Mesendoderm (in vitro differentiated cells): ENCODE results near the gene DCTN2. TPM values are rescaled to one million over a fixed set of nuclear protein-coding genes. Genes with fewer than 3 reads are reported as not detected.

Experiments
- DNase-seq: peaks from one replicate; pipeline ENCODE4 v3.0.0; 2013
- H2AK5ac ChIP-seq: 2 replicates; pipeline ENCODE4 v1.6.1; 2013; ENCODE audit warnings: low read length, inconsistent platforms
- H2BK120ac ChIP-seq: 2 replicates; pipeline ENCODE4 v1.6.1; 2013; ENCODE audit warnings: low read depth, mild to moderate bottlenecking, low read length, moderate library complexity, mixed read lengths
- H2BK15ac ChIP-seq: replicated peaks from 2 replicates; pipeline ENCODE4 v1.6.1; 2013; ENCODE audit warnings: low read depth, mild to moderate bottlenecking, moderate library complexity
- H2BK5ac ChIP-seq: 2 replicates; pipeline ENCODE4 v1.6.1; 2013; ENCODE audit warnings: low read length, inconsistent platforms
- H3K18ac ChIP-seq: 2 replicates; pipeline ENCODE4 v1.6.1; 2013; ENCODE audit warnings: mild to moderate bottlenecking, low read length, mixed read lengths
- H3K23ac ChIP-seq: one replicate; pipeline ENCODE4 v1.6.1; 2013; ENCODE audit warnings: low read length
- H3K27ac ChIP-seq: 2 replicates; pipeline ENCODE4 v1.5.1; 2013; ENCODE audit warnings: low read depth, mild to moderate bottlenecking, inconsistent platforms, low read length, moderate library complexity
- H3K27me3 ChIP-seq: 2 replicates; pipeline ENCODE4 v1.6.1; 2013; ENCODE audit warnings: low read length, control low read depth, mild to moderate bottlenecking, inconsistent platforms; ENCODE audit not compliant: insufficient read depth, poor library complexity
- H3K36me3 ChIP-seq: 2 replicates; pipeline ENCODE4 v1.6.1; 2013; ENCODE audit warnings: low read length, inconsistent platforms; ENCODE audit not compliant: control insufficient read depth, insufficient read depth
- H3K4ac ChIP-seq: one replicate; pipeline ENCODE4 v1.6.1; 2013; ENCODE audit warnings: low read depth, mild to moderate bottlenecking, low read length, moderate library complexity
- H3K4me1 ChIP-seq: 2 replicates; pipeline ENCODE4 v1.6.1; 2013; ENCODE audit warnings: low read depth, low read length, inconsistent platforms; ENCODE audit not compliant: control insufficient read depth
- H3K4me2 ChIP-seq: 2 replicates; pipeline ENCODE4 v1.6.1; 2013; ENCODE audit warnings: low read length
- H3K4me3 ChIP-seq: 2 replicates; pipeline ENCODE4 v1.5.1; 2013; ENCODE audit warnings: mild to moderate bottlenecking, low read length
- H3K56ac ChIP-seq: one replicate; pipeline ENCODE4 v1.6.1; 2013; ENCODE audit warnings: low read length
- H3K79me1 ChIP-seq: 2 replicates; pipeline ENCODE4 v1.6.1; 2013; ENCODE audit warnings: low read length, inconsistent platforms
- H3K79me2 ChIP-seq: 2 replicates; pipeline ENCODE4 v1.6.1; 2013; ENCODE audit warnings: mild to moderate bottlenecking, low read length; ENCODE audit not compliant: control insufficient read depth, insufficient read depth
- H3K9ac ChIP-seq: 2 replicates; pipeline ENCODE4 v1.6.1; 2013; ENCODE audit warnings: low read length, inconsistent platforms
- H4K5ac ChIP-seq: one replicate; pipeline ENCODE4 v1.6.1; 2013; ENCODE audit warnings: low read length
- H4K8ac ChIP-seq: one replicate; pipeline ENCODE4 v1.6.1; 2013; ENCODE audit warnings: low read depth, mild to moderate bottlenecking, control low read depth, low read length, moderate library complexity
- WGBS: extraction: QIAGEN DNeasy Blood & Tissue Kit; methylation state at CpG from one replicate; pipeline ENCODE4 v1.1.7; 2013; ENCODE audit warnings: low lambda C conversion rate, missing lambda C conversion rate; ENCODE audit not compliant: insufficient coverage; ENCODE audit errors: extremely low coverage; 5-methylcytosine and 5-hydroxymethylcytosine counted together
- polyA plus RNA-seq, 2 experiments: library from polyadenylated mRNA; stranded (reverse); fragments of 200-250 nt; gene quantifications; one replicate each; pipeline ENCODE4 v1.2.3, GENCODE V29; 2013

The DCTN2 gene
- polyA plus RNA-seq (2013, experiment 1 of 2): 63.1 TPM
- 63.6 TPM for polyA plus RNA-seq (2013, experiment 2 of 2)

- peak; percentile 99 for DNase-seq
- peak within 1 kb of the TSS; percentile 85 for H3K4ac ChIP-seq
- H3K27ac ChIP-seq: no peak within 1 kb of the TSS
- no peaks in the 10 kb centered on the region for H3K36me3 ChIP-seq
- no peak within 1 kb of the TSS for H4K5ac ChIP-seq
- no peak within 1 kb of the TSS for H4K8ac ChIP-seq
- peak within 1 kb of the TSS; percentile 81 for H2AK5ac ChIP-seq
- no CpG with 5 or more reads among the region's 56 CpGs for WGBS
- H2BK120ac ChIP-seq: no peak within 1 kb of the TSS
- H3K79me2 ChIP-seq: peaks cover 12% of the 10 kb centered on the region
- no peak within 1 kb of the TSS for H2BK5ac ChIP-seq
- peaks cover 8% of the 10 kb centered on the region for H3K4me1 ChIP-seq
- H3K56ac ChIP-seq: peak within 1 kb of the TSS; percentile 91
- H3K9ac ChIP-seq: peak within 1 kb of the TSS; percentile 91
- H3K4me3 ChIP-seq: peak within 1 kb of the TSS; percentile 80
- H3K79me1 ChIP-seq: peaks cover 15% of the 10 kb centered on the region
- H2BK15ac ChIP-seq: no peak within 1 kb of the TSS
- peak within 1 kb of the TSS; percentile 96 for H3K4me2 ChIP-seq
- H3K27me3 ChIP-seq: peaks cover 2% of the 10 kb centered on the region
- H3K23ac ChIP-seq: peak within 1 kb of the TSS; percentile 100
- H3K18ac ChIP-seq: peak within 1 kb of the TSS; percentile 22
These were observed at the start of gene DCTN2 for GRCh38 chr12:57546438-57547287. Gene DCTN2, minus strand, starts transcription at chr12:57547192. Its CDS starts 129 bp downstream, at chr12:57547063.

DNA sequence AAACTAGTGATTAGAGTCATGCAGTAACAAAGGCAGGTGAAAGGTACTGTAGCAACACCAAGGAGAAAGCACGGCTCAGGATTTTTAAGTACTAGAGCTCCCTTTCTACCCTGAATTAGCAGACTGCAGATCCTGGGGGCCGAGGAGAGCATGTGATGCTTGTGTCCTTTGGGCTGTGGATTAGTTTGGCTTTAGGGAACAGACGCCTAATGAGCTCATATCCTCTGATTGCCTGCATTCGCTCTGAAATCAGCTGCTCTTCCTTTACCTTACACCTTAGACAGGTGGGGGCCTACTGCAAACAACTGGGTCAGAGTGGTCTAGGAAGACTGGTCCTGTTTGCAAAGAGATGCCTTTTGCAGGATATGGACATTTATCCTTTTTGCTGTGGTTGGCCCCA, 46.2 kb upstream of the DCTN2 start:
- peaks cover 1% of the 10 kb centered on the region for H3K36me3 ChIP-seq
- H3K27ac ChIP-seq: no peak overlapping the region
- H3K9ac ChIP-seq: no peak overlapping the region
- H3K18ac ChIP-seq: no peak overlapping the region
- H3K23ac ChIP-seq: no peak overlapping the region
- no peak overlapping the region for H2AK5ac ChIP-seq
- H2BK15ac ChIP-seq: no peak overlapping the region
- no peak overlapping the region for H3K4me3 ChIP-seq
- no peak overlapping the region for H3K4me2 ChIP-seq
- H3K27me3 ChIP-seq: no peaks in the 10 kb centered on the region
- H3K79me2 ChIP-seq: peaks cover 12% of the 10 kb centered on the region
- WGBS: no CpG with 5 or more reads among the region's 4 CpGs
- H4K5ac ChIP-seq: no peak overlapping the region
- no peak overlapping the region for H3K4ac ChIP-seq
- H3K56ac ChIP-seq: no peak overlapping the region
- peaks cover 10% of the 10 kb centered on the region for H3K4me1 ChIP-seq
- no peak overlapping the region for H4K8ac ChIP-seq
- DNase-seq: no peak
- H3K79me1 ChIP-seq: peaks cover 16% of the 10 kb centered on the region
- no peak overlapping the region for H2BK120ac ChIP-seq
- no peak overlapping the region for H2BK5ac ChIP-seq

DNA sequence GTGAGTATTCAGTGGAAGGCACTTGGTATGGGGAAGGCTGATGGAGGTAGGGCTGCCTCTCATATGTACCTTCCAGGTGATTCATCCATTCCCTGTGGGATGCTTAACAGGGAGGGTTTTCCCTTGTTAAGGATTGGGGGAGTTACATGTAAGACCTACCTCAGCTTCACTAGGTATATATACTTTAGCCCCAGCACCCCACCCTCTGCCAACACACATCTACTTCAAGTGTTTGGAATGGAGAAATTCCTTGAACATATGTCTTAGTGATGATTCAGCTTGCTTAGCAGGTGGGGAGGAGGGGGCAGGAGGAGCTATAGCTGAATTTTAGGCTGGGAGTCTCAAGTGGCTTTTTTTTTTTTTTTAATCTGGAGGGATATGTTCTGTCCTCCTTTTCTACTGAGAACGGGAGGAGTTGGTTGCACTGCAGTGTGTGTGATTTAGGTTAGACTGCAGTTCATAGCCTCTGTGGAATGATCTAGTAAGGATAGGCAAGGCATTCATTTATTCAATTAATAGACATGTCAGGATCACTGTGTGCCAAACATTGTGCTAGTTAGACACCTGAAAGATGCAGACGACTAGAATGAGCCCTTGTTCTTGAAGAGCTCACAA, 45.7 kb upstream of the DCTN2 start:
- Histone ChIP-seq H3K79me1 (peaks cover 16% of the 10 kb centered on the region), H4K8ac (no peak overlapping the region), H2AK5ac (no peak overlapping the region), H4K5ac (no peak overlapping the region), H3K56ac (no peak overlapping the region), H2BK120ac (no peak overlapping the region), H3K9ac (no peak overlapping the region), H3K4me2 (no peak overlapping the region), H3K79me2 (peaks cover 12% of the 10 kb centered on the region), H3K4me3 (no peak overlapping the region), H2BK15ac (no peak overlapping the region), H3K27me3 (no peaks in the 10 kb centered on the region), H3K4ac (no peak overlapping the region), H3K36me3 (peaks cover 1% of the 10 kb centered on the region), H3K23ac (no peak overlapping the region), H3K4me1 (peaks cover 10% of the 10 kb centered on the region), H3K18ac (no peak overlapping the region), H3K27ac (no peak overlapping the region), H2BK5ac (no peak overlapping the region)
- no peak for DNase-seq
- WGBS: no CpG with 5 or more reads among the region's 2 CpGs

DNA sequence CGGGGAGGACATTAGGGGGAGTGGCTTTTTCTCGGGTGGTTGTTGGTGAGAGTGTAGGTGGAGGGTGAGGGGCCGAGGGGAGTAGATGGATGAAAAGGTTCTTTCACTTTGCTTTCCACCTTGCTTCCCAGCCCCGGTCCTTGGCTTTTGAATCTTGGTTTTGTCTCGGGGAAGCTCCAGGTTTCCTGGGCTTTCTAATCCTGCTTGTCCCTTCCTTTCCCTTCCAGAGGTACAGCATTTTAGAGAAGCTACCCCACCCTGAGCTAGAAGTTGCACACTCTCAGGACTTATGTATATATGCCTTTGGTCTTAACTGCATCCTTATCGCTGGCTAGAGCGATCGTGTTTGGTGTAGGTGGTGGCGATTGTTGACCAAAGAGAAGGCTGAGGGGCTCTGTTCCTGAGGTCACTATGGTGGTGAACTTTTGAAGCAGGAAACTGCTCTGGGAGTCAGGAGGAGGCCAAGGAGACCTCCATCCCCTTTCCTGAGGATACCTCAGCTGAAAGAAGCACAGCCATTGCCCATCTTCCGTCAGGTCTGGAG, 44.9 kb upstream of the DCTN2 start:
- H3K4ac ChIP-seq: no peak overlapping the region
- no peak overlapping the region for H4K8ac ChIP-seq
- H3K4me1 ChIP-seq: peaks cover 10% of the 10 kb centered on the region
- no peak overlapping the region for H3K18ac ChIP-seq
- H3K79me1 ChIP-seq: peaks cover 16% of the 10 kb centered on the region
- H3K23ac ChIP-seq: no peak overlapping the region
- H3K36me3 ChIP-seq: peaks cover 1% of the 10 kb centered on the region
- H2BK120ac ChIP-seq: no peak overlapping the region
- peak overlapping the region; percentile 90 for H3K4me3 ChIP-seq
- peak overlapping the region; percentile 87 for H3K56ac ChIP-seq
- H4K5ac ChIP-seq: no peak overlapping the region
- WGBS: no CpG with 5 or more reads among the region's 10 CpGs
- no peak overlapping the region for H3K27ac ChIP-seq
- H3K4me2 ChIP-seq: peak overlapping the region; percentile 94
- H3K79me2 ChIP-seq: peaks cover 12% of the 10 kb centered on the region
- no peak overlapping the region for H2BK5ac ChIP-seq
- peak overlapping the region; percentile 87 for H3K9ac ChIP-seq
- no peak for DNase-seq
- no peak overlapping the region for H2BK15ac ChIP-seq
- no peak overlapping the region for H2AK5ac ChIP-seq
- H3K27me3 ChIP-seq: no peaks in the 10 kb centered on the region

GRCh38 chr12:57590864-57591781, 44.1 kb upstream of the DCTN2 start, which contains the start of gene PIP4K2C:
Gene PIP4K2C, plus strand, starts transcription at chr12:57591192. Its CDS starts 98 bp downstream, at chr12:57591290.
- H3K9ac ChIP-seq: peak within 1 kb of the TSS; percentile 87
- no peaks in the 10 kb centered on the region for H3K27me3 ChIP-seq
- H2AK5ac ChIP-seq: no peak within 1 kb of the TSS
- no peaks in the 10 kb centered on the region for H3K36me3 ChIP-seq
- peaks cover 12% of the 10 kb centered on the region for H3K79me2 ChIP-seq
- peak within 1 kb of the TSS; percentile 21 for H3K27ac ChIP-seq
- no CpG with 5 or more reads among the region's 69 CpGs for WGBS
- peaks cover 16% of the 10 kb centered on the region for H3K79me1 ChIP-seq
- peaks cover 10% of the 10 kb centered on the region for H3K4me1 ChIP-seq
- no peak within 1 kb of the TSS for H2BK120ac ChIP-seq
- peak; percentile 92 for DNase-seq
- peak within 1 kb of the TSS; percentile 87 for H3K56ac ChIP-seq
- peak within 1 kb of the TSS; percentile 90 for H3K4me3 ChIP-seq
- no peak within 1 kb of the TSS for H3K4ac ChIP-seq
- H3K23ac ChIP-seq: peak within 1 kb of the TSS; percentile 15
- peak within 1 kb of the TSS; percentile 29 for H3K18ac ChIP-seq
- no peak within 1 kb of the TSS for H4K8ac ChIP-seq
- H4K5ac ChIP-seq: no peak within 1 kb of the TSS
- no peak within 1 kb of the TSS for H2BK15ac ChIP-seq
- H3K4me2 ChIP-seq: peak within 1 kb of the TSS; percentile 94
- no peak within 1 kb of the TSS for H2BK5ac ChIP-seq
